Femur (tissue), 1 donor: Measurements from ENCODE around the gene AIFM2.
"Not testable (repeated sequence)": the region's sequence is repeated elsewhere in the genome, so short reads cannot be mapped to it uniquely, and the experiment has no call there.

Source experiments
- DNase-seq: peaks from one replicate; pipeline ENCODE4 v3.0.0-alpha.2; 2017

The AIFM2 gene

GRCh38 chr10:70090951-70091350 lies 41.7 kb downstream of the AIFM2 start:
- DNase-seq: no peak

- DNase-seq: no peak
These were observed 42.6 kb downstream of the AIFM2 start for GRCh38 chr10:70090013-70090412.

GRCh38 chr10:70088308-70088698 lies 44.3 kb downstream of the AIFM2 start:
- no peak for DNase-seq

GRCh38 chr10:70087616-70088307 lies 44.9 kb downstream of the AIFM2 start:
- no peak for DNase-seq

GRCh38 chr10:70085975-70086613 lies 46.5 kb downstream of the AIFM2 start:
- DNase-seq: no peak

GRCh38 chr10:70084189-70084588 lies 48.4 kb downstream of the AIFM2 start:
- DNase-seq: no peak

GRCh38 chr10:70080789-70081188 lies 51.8 kb downstream of the AIFM2 start:
- not testable (repeated sequence) for DNase-seq

- no peak for DNase-seq
These were observed 53.7 kb downstream of the AIFM2 start for GRCh38 chr10:70078937-70079336.

- DNase-seq: no peak
These were observed 54.3 kb downstream of the AIFM2 start for GRCh38 chr10:70078329-70078728.

GRCh38 chr10:70074971-70075370 lies 57.7 kb downstream of the AIFM2 start:
- DNase-seq: no peak

- DNase-seq: no peak
These were observed 58.5 kb downstream of the AIFM2 start for GRCh38 chr10:70074165-70074564.

GRCh38 chr10:70070834-70071233 lies 61.8 kb downstream of the AIFM2 start:
- DNase-seq: no peak

- no peak for DNase-seq
These were observed 63.3 kb downstream of the AIFM2 start for GRCh38 chr10:70069346-70069745.

GRCh38 chr10:70068925-70069324 lies 63.7 kb downstream of the AIFM2 start:
- no peak for DNase-seq

GRCh38 chr10:70067586-70067985 lies 65.0 kb downstream of the AIFM2 start:
- no peak for DNase-seq

GRCh38 chr10:70066190-70066589 lies 66.4 kb downstream of the AIFM2 start:
- DNase-seq: no peak

- no peak for DNase-seq
These were observed 68.1 kb downstream of the AIFM2 start for GRCh38 chr10:70064486-70064885.

- DNase-seq: no peak
These were observed 69.1 kb downstream of the AIFM2 start for GRCh38 chr10:70063418-70064098.
